CD4-positive, alpha-beta T cell treated with Interleukin-2 at 100 ng/mL for 4 hours (primary cell): ENCODE results near the gene LRSAM1.

Source experiments
- DNase-seq: peaks from one replicate; pipeline ENCODE4 v3.0.0-alpha.2; 2020; ENCODE audit warnings: low spot score

The LRSAM1 gene

DNA sequence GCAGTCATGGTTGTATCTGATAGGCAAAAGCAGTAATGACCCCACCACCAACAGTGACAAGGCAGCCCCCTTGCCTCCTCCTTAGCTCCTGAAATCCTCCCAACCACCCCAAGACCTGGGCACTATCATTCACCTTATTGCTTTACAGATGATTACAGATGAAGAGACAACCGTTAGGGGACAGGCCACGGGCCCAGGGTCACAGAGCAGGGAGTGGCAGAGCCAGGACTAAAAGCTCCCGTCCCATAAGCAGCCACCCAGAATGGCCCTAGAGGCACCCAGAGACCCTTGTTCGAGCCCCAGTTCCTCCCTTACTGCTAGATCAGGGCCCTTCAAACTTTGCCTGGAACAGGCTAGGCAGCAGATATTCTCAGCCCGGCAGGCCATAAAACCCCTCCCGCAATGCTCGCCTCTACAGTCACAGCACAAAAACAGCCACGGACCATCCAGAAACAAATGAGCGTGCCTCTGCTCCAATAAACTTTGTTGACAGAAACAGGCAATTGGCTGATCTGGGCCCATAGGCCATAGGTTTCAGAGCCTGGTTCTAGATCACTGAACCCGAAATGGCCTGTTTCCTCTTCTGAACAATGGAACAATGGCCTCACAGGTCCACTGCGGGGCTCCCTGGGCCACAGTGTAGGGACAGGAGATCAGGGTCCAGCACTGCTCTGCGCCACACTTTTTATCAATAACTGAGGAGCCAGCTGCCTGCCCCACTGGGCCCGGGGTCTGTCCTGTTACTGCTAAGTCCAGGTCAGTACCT lies 67.0 kb downstream of the LRSAM1 start:
- no peak for DNase-seq

DNA sequence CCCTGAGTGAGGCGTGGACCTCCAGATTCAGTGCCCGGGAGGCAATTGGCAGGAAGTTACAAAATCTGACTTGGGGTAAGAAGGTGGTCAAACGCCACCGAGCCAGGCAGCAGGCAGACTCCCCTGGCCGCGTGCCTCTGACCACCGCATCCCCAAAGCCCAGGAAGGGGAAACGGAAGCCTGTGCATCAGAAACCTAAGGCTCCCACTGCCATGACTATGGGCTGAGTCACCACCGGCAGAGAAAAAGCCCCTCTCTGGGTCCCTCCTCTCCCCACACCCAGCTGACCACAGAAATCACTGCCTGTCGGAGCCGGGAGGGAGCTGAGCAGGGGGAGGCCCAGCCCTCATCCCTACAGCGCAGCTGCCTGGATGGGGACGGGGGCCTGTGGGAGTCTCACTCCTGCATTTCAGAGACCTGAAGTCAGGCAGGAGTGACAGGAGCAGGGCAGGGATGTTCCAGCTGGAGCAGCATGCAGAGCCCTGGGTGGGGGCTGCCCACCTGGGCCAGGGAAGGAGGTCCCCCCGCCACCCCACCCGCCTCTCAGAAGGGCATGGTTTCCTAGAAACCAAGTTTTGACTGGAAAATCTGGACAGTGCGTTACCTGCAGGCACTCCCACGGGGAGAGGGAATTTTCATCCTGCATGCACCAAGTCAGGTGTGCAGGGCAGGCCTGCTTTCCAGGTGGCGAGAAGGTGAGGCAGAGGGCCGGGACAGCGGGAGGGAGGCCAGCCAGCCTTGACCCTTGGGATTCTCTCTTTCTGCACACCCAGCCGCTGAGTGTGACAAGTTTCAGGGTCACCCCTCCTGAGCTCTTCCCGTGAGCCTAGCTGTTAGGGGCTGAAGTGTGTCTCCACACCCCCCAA lies 68.2 kb downstream of the LRSAM1 start:
- peak; percentile 38 for DNase-seq

DNA sequence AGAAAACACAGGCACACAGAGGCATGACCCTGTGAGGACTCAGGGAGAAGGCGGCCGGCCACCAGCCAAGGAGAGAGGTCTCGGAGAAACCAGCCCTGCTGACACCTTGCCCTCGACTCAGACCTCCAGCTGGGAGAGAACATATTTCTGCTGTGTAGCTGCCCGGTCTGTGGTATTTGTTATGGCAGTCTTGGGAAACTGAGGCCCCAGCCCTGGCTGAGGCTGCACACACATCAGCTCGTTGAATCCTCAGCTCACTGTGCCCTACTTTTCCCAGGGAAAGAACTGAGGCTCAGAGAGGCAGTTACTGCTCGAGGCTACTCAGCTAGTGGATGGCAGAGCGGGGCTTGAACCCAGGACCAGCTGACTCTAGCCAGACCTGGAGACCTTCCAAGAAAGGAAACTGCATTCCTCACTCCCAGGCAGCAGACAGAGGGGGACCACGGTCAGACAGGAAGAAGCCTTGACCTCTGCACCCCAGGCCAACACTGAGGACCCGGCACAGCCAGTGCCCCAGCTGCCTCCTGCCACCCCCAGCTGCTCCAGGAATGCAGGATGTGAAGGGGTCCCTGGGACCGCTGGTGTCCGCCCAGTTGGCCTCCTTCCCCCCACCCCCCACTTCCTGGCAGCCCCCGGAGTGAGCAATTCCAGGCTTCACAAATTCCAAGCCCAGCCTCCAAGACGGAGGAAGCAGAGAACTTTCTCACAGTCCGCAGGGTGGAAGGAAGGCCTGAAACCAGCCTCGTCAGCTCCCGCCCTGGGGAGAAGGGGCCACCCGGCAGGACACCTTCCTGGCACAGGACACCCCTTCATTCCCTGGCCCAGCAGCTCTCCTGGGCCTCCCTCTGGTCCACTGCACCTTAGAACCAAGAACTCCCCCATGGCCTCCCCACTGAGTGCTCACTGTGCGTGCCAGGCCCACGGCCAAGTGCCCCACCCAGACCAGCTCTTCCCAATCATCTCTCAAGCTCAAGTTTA lies 69.9 kb downstream of the LRSAM1 start:
- no peak for DNase-seq

DNA sequence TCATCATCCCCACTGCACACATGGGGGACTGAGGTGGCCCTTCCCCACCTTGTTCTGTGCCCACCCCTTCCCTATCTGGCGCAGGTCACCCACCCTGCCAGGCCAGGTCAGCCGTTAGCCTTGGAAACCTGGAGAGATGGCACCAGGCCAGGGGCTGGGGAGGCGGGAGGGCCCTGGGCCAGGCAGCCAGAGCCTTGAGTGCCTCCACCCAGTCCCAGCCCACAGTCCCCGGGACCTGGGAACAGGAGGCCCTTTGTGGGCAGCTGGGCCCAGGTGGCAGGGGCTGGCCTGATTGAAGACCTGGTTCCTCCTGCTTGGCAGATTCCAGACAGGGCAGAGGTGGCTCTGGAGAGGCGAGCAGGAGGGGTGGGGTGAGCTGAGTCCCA lies 70.6 kb downstream of the LRSAM1 start:
- no peak for DNase-seq

DNA sequence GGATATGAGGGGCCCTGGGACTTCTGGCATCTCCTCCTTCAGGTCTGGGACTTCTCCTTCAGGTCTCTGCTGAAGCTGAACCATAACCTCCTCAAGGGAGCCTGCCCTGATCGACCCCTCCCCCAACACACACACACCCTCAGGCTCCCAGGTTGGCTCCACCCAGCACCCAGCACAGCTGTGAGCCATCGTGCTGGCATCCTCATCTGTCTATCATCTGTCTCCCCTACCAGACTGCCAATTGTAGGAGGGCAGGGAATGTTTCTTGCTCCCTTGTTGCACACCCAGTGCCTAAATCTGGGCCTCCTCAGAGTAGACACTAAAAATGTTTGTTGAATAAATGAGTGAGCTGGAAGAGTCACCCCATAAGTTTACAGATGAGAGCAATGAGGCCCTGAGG lies 71.4 kb downstream of the LRSAM1 start:
- no peak for DNase-seq

DNA sequence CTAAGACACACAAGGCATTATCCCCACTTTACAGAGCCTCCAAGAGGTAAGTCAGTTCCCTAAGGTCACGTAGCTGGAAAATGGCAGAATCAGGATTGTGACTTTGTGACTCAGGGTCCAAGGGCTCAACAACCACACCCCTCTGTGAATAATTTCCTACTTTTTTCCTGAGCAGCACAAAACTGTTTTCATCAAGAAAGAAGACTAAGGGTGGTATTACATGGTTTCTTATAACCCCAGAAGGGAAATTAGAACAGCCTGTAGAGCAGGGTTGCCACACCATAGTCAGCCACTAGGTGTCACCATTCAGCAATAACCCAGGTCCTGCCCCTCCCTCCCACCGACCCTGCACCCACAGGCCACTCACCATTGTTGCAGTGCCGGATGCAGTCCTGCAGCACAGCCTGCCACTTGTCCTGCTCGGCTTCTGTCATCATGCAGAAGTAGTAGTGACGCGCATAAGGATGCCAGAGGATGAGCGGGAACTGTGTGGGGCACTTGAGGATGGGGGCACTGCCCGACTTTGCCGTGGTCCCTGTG lies 72.1 kb downstream of the LRSAM1 start:
- peak; percentile 14 for DNase-seq

DNA sequence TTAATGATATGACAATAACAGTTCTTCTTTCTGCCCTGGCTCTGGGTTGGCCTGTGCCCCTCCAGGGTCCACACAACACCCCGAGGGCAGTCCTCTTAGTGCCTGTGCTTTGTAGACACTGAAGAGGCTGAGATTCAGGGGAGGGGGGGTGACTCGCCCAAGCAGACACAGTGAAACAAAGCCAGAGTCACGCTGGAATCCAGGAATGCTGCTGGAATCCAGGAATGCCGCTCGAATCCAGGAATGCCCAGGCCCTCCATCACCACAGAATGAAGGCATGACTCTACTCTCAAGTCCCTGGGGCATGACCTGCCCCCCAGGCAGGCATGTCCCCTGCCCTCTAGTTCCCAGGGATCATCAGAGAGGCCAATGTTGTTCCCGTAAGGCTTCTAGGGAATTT lies 73.1 kb downstream of the LRSAM1 start:
- DNase-seq = no peak

DNA sequence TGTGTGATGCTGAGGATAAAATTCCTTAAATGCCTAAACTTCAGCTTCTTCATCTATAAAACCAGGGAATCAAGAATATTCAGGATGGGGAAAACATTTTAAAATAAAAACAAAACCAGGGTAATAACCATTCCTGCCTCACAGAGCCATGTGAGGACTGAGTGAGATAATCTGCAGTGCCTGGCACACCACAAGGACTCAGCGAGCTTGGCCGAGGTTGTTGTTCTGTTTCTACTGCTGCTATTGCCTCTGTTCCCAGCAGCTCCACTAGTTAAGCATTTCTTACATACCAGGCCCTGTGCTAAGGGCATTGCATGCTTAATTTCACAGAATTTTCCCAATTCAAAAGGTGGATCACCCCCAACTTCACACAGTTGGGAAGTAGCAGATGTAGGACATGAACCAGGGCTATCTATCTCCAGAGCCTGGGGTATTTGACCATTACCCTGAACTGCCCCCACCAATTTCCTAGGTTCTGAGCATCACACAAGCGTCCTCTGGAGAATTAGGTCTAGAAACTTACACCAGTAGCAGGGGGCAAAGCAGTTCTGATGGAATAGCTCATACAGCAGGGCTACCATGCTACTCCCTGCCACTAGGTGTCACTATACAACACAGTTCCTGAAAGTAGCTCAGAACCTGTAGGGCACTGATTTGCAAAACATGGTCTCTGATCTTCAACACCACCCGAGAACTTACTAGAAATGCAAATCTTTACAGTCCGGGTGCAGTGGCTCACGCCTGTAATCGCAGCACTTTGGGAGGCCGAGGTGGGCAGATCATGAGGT lies 74.3 kb downstream of the LRSAM1 start:
- DNase-seq = peak; percentile 56

DNA sequence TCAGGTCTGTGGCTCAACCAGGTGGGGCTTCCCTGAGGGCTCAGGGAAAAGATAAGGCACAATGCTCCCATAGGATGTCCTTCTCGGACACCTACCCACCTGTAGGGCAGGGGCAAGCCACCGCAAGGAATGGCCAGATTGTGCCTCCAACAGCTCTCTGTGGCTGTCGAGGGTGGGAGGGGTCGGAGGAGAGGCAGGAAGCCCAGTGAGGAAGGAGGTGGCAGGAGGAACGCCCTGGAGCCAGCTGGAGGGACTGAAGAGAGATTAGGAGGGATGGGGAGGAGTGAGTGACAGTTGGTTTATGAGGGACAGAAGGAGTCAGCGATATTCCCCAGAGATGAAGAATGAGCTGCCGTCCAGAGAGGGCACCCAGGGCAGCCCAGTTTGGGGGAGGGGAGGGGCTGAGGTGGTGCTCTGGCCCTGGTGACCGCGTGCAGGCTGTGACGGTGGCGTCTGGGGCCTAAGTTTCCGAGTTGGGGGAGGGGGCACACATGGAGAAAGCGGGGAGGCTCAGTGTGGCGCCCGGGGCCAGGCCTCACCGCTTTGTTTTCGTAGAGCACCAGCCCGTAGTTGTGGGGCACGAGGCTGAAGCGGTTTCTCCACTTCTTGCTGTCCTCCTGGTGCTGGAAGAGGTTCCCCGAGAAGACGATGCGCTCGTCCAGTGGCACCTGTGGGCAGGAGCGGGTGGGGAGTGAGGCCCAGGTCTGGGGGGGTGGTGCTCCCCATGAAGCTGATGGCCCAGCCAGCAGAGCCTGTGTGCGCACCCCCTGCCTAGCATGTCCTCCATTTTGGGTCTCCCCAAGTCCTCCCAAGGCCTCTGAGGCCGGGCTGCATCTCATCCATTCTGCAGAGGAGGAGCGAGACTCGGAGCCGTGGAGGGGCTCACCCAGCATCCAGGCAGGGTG lies 75.6 kb downstream of the LRSAM1 start:
- no peak for DNase-seq

DNA sequence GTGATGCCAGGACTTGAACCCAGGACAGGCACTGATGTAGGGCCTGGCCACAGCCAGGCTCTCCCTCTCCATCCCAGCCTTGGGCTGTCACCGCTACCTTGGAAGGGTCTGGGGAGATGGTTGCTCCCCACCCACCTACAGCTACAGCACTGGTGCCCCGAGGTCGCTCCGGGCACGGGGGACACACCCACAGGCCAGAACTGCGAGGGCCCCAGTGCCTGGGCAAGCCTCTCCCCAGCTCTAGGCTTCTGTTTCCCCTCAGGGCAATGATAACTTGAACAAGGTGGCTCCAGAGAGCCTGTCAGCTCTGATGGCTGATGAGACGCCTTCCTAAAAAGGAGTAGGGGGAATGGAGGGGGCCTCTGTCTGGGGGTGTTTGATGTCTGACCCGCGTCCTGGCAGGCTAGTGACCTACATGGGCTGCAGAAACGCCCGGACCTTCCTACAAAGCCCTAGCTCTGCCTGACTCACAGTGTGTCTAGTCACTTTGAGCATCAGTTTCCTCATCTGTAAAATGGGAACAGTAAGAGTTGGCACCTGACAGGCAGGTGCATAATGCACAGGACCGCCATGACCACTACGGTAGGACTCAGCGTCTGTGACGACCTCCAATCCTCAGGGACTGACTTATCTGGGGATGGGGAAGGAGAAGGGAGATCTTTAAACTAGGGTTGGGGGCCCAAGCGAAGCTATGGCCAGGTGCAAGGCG lies 76.4 kb downstream of the LRSAM1 start:
- no peak for DNase-seq

DNA sequence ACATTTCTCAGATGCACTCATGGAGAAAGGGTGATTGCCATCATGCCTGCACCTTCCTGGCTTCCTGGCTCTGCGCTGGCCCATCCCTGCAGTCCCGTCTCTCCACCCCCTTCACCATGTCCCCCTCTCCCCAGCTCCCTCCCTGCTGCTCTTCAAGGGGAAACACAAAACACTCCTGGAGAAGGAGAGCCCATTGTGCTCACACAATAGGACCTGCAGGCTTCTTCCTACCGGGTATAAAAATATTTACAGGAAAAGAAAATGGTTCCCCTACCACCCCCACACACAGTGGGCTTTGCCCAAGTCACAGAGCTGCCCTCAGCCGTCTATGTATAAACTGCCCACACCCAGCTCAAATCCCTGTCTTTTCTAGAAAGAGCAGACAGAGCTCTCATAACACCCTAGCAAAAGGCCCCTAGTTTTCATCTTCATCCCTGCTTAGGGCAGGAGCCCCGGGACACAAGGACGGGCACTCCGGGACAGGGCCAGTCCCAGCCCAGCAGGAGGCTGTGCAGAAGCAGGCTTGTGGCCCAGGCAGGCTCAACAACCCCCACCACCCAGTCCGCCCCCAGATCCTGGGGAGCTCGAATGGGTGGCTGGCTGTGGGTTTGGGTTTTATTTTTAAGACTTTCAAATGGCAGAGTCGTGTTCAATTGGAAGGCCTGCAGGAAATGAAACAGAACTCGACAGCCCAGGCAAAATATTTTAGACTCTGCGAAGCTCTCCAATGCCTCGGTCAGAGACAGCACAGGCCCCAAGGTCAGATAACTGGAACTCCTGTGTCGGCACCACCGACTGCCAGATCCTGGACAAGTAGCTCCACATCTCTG lies 77.3 kb downstream of the LRSAM1 start:
- DNase-seq = no peak

DNA sequence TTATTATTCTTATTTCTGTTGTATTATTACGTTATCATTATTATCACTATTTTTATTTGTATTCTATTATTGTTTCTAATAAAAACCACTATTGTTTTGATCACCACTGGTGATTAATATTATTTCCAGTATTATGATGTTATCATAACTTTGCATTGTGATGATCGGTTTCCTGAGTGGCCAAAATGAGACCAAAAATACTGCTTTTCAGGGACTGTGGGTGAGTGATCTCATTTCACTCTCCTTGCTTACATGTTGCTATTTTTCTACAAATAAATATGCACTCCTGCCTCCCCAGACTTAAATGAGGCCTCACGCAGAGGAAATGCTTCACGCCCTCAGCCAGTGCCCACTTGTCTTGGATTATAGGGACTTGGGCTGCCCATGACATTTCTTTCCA lies 78.4 kb downstream of the LRSAM1 start:
- no peak for DNase-seq

DNA sequence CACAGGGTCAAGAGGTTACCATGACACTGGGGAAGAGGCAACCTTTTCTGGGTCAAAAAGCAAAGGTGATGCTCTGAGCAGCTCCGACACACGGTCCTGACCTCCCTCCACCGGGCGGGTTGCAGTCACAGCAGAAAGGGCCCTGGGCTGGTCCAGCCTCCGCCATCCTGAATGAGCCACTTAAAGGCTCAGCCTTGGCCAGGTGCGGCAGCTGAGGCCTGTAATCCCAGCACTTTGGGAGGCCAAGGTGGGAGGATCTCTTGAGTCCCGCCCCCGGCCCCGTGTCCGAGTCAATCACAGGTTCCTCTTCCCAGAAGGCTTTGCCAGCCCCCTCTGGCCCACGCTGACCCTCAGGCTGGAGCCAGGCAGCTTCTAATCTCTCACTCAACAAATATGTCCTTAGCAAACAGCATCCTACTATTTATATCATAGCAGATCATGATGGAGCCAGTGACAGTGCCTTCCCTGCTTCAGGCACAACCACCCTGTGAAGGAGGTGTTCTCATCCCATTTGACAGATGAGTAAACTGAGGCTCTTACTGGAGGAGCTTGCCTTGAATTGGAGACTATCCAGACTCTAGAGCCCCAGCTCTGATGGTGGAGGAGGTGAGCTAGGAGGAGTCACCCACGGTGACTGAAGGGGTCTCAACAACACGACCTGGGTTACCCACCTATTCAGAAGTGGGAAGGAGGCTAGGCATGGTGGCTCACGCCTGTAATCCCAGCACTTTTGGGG lies 79.1 kb downstream of the LRSAM1 start:
- no peak for DNase-seq

DNA sequence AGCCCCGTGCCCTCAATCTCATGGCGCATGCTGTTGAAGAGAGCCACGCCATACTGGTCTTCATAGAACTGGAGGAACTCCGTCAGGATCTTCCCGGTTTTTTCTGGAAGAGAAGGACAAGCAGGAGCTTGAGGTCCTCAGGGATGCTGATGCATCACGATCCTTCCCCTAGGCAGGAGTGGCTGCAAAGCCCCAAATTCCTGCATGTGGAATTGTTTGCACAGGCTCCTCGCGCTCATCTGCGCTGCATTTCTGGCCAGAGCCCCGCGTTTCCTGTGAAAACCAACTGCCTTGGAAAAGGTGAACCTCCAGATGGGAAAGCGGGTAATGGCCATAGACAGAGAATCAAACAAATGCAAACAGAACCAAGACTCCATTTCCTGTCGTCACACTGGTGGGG lies 80.4 kb downstream of the LRSAM1 start:
- DNase-seq = no peak

DNA sequence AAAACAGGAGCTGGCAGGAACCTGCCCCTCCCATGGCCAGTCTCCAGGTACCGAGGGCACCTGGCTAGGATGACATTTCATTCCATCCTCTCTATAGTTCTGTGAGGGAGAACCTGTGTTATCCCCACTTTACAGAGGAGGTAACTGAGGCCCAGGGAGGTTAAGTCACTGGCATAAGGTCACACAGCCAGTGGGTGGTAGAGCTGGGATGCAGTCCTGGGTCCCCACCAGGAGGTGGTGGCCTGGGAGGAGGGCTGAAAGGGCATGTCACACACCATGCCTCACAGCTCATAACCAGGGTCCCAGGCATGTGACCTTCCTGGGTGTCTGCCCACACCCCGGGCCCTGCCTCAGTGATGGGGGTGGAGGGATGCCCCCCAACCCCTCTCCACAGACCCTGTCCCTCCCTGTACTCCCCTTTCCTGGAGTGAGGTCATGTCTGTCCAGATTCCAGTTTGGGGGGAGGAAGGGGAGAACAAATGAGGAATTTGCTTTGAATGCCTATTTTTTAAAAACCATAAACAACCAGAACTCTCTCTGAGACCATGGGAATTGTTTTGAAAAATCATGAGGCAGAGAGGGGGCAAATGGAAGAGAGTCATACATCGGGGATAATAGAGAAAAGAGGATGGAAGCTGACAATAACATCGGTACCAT lies 83.1 kb downstream of the LRSAM1 start:
- DNase-seq = no peak

DNA sequence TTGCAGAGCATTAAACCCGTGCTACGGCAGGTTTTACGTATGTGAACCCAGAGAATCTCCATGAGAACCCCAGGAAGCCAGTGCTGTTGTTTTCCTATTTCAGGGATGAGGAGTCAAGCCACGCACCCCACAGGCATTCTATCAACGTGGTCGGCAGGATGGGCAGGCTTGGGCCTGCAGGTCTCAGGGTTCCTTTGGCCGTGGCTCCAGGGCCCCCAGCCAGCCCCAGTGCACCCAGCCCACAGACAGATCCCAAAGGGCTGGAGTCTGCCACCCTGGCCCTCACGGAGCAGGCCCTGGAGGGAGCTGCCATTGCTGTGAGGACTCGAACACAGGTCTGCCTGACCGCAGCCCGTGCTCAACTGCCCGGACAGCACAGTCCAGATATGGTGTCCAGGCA lies 83.6 kb downstream of the LRSAM1 start:
- DNase-seq = no peak

DNA sequence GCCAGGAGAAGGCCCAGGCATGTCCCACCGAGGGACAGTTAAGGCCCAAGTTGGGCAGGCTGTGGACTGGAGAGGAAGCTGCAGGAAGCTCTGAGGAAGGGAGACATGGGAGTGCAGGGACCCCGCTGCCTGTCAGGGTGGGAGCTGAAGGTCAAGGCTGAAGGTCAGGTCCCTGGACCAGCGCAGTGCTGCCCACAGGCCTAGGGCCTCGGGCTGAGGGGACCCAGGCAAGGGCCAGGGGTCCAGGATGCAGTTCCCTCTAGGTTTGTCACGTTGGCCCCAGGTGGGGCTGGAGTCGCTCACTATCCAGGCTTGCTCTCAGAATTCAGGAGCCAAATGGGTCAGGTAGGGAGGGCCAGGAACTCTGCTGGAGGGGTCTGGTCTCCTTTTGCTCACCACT lies 84.1 kb downstream of the LRSAM1 start:
- no peak for DNase-seq
